OCI-LY3 (cell line): ENCODE measurements around the gene TNFAIP2.

Experiments
- H2AFZ ChIP-seq: fragments of 200-600, 300-600 bp; shearing (Covaris generic); 2 replicates; pipeline ENCODE4 v1.6.0; 2014; ENCODE audit warnings: antibody characterized with exemption, low read depth, low read length
- H3K27ac ChIP-seq: fragments of 200-600, 300-600 bp; sonication (generic); 2 replicates; pipeline ENCODE4 v1.5.1; 2014; ENCODE audit warnings: mild to moderate bottlenecking, low read length, moderate library complexity, mixed read lengths
- H3K27me3 ChIP-seq: fragments of 200-600, 300-600 bp; sonication (generic); 2 replicates; pipeline ENCODE4 v1.6.1; 2014; ENCODE audit warnings: low read depth, low read length, mixed read lengths
- H3K36me3 ChIP-seq: fragments of 200-600, 300-600 bp; sonication (generic); replicated peaks from 2 replicates; pipeline ENCODE3; 2014; ENCODE audit warnings: low read depth, low read length, mixed read lengths
- H3K4me1 ChIP-seq: fragments of 300-600, 200-600 bp; sonication (generic); 2 replicates; pipeline ENCODE4 v1.6.1; 2014; ENCODE audit warnings: low read length, mixed read lengths
- H3K4me2 ChIP-seq: fragments of 200-600, 300-600 bp; sonication (generic); 2 replicates; pipeline ENCODE4 v1.6.1; 2014; ENCODE audit warnings: low read length, mixed read lengths
- H3K4me3 ChIP-seq: fragments of 300-600, 200-600 bp; sonication (generic); 2 replicates; pipeline ENCODE4 v1.5.1; 2014; ENCODE audit warnings: antibody characterized with exemption, mild to moderate bottlenecking, low read length, moderate library complexity
- H3K79me2 ChIP-seq: fragments of 300-600, 200-600 bp; shearing (Covaris generic); 2 replicates; pipeline ENCODE4 v1.6.1; 2014; ENCODE audit warnings: mild to moderate bottlenecking, low read length, mixed read lengths
- H3K9ac ChIP-seq: fragments of 300-600, 200-600 bp; shearing (Covaris generic); 2 replicates; pipeline ENCODE4 v1.6.0; 2014; ENCODE audit warnings: mild to moderate bottlenecking, low read length, moderate library complexity
- H3K9me3 ChIP-seq: fragments of 200-600, 300-600 bp; shearing (Covaris generic); 2 replicates; pipeline ENCODE4 v1.6.1; 2014; ENCODE audit warnings: low read length, mixed read lengths; ENCODE audit not compliant: insufficient read depth
- H4K20me1 ChIP-seq: fragments of 200-600, 300-600 bp; sonication (generic); 2 replicates; pipeline ENCODE4 v1.6.1; 2016; ENCODE audit warnings: low read length, mixed read lengths; ENCODE audit not compliant: insufficient read depth
- CTCF ChIP-seq: fragments of 200-600, 300-600 bp; sonication (generic); IDR thresholded peaks from 2 replicates; pipeline ENCODE4 v1.5.1; 2014; ENCODE audit warnings: antibody characterized with exemption, low read length, low read depth
- EZH2phosphoT487 ChIP-seq: fragments of 200-600 bp; shearing (Covaris generic); IDR thresholded peaks from 2 replicates; pipeline ENCODE4 v1.6.1; 2018; ENCODE audit warnings: antibody characterized with exemption, mixed run types, low read depth

The TNFAIP2 gene

GRCh38 chr14:103093856-103094405 lies 29.3 kb upstream of the TNFAIP2 start:
- Histone ChIP-seq H3K27me3 (no peaks in the 10 kb centered on the region), H3K36me3 (no peaks in the 10 kb centered on the region), H3K4me3 (no peak overlapping the region), H3K9ac (no peak overlapping the region), H3K9me3 (no peaks in the 10 kb centered on the region), H3K4me2 (no peak overlapping the region), H2AFZ (no peak overlapping the region), H3K79me2 (no peaks in the 10 kb centered on the region), H3K4me1 (peaks cover 14% of the 10 kb centered on the region), H4K20me1 (no peaks in the 10 kb centered on the region), H3K27ac (no peak overlapping the region)
- no peak for TF ChIP-seq CTCF
- no peak for TF ChIP-seq EZH2phosphoT487

- no peaks in the 10 kb centered on the region for H3K27me3 ChIP-seq
- H3K36me3 ChIP-seq = no peaks in the 10 kb centered on the region
- no peaks in the 10 kb centered on the region for H3K79me2 ChIP-seq
- TF ChIP-seq CTCF (no peak), EZH2phosphoT487 (no peak)
- no peak within 1 kb of the TSS for H3K4me2 ChIP-seq
- no peak within 1 kb of the TSS for H3K9ac ChIP-seq
- no peaks in the 10 kb centered on the region for H4K20me1 ChIP-seq
- no peak within 1 kb of the TSS for H2AFZ ChIP-seq
- no peaks in the 10 kb centered on the region for H3K9me3 ChIP-seq
- peaks cover 14% of the 10 kb centered on the region for H3K4me1 ChIP-seq
- H3K4me3 ChIP-seq = no peak within 1 kb of the TSS
- no peak within 1 kb of the TSS for H3K27ac ChIP-seq
Measured at GRCh38 chr14:103094406-103095209, 28.7 kb upstream of the TNFAIP2 start, which contains the start of gene EXOC3L4. Gene EXOC3L4 (plus strand): TSS chr14:103094725. CDS start chr14:103100220, 5,495 bp downstream.

GRCh38 chr14:103095210-103095778 lies 28.0 kb upstream of the TNFAIP2 start:
- Histone ChIP-seq H3K27ac (no peak overlapping the region), H3K9me3 (no peaks in the 10 kb centered on the region), H3K36me3 (no peaks in the 10 kb centered on the region), H3K27me3 (no peaks in the 10 kb centered on the region), H3K9ac (no peak overlapping the region), H4K20me1 (no peaks in the 10 kb centered on the region), H3K79me2 (no peaks in the 10 kb centered on the region), H3K4me3 (no peak overlapping the region), H3K4me1 (peaks cover 18% of the 10 kb centered on the region), H3K4me2 (no peak overlapping the region), H2AFZ (no peak overlapping the region)
- TF ChIP-seq CTCF (no peak), EZH2phosphoT487 (no peak)

GRCh38 chr14:103096387-103096786 lies 26.9 kb upstream of the TNFAIP2 start:
- no peak overlapping the region for H3K4me2 ChIP-seq
- H2AFZ ChIP-seq = no peak overlapping the region
- H3K9me3 ChIP-seq = no peaks in the 10 kb centered on the region
- peaks cover 25% of the 10 kb centered on the region for H3K4me1 ChIP-seq
- H3K36me3 ChIP-seq = no peaks in the 10 kb centered on the region
- H3K27me3 ChIP-seq = no peaks in the 10 kb centered on the region
- no peaks in the 10 kb centered on the region for H3K79me2 ChIP-seq
- TF ChIP-seq EZH2phosphoT487 (no peak), CTCF (no peak)
- no peaks in the 10 kb centered on the region for H4K20me1 ChIP-seq
- no peak overlapping the region for H3K9ac ChIP-seq
- no peak overlapping the region for H3K4me3 ChIP-seq
- no peak overlapping the region for H3K27ac ChIP-seq
